ENCODE data around the gene DEPDC1B.

DEPDC1B gene

GRCh38 chr5:60670749-60671148 is 29.2 kb downstream of the DEPDC1B start:
- no peak overlapping the region for H3K4me3 ChIP-seq (ENCODE audit: low read depth, low read length)
- no peak for TF ChIP-seq CTCF (IDR thresholded peaks at IDR 0.05; ENCODE audit: low read depth, low read length)

- no peak overlapping the region for H3K4me3 ChIP-seq (ENCODE audit: low read depth, low read length)
- peak; percentile 20; the same call in 1 of the 2 replicates for TF ChIP-seq CTCF (IDR thresholded peaks at IDR 0.05; ENCODE audit: low read depth, low read length)
Measured at GRCh38 chr5:60668686-60669304, 31.2 kb downstream of the DEPDC1B start.

GRCh38 chr5:60651872-60652620 is 47.9 kb downstream of the DEPDC1B start:
- 0 out of 2 replicates have a peak overlapping the region, but pooled peaks have one; percentile 7 for H3K4me3 ChIP-seq (ENCODE audit: low read depth, low read length)
- TF ChIP-seq CTCF (IDR thresholded peaks at IDR 0.05; ENCODE audit: low read depth, low read length): no peak

- no peak overlapping the region for H3K4me3 ChIP-seq (ENCODE audit: low read depth, low read length)
- peak; percentile 25; the same call in 1 of the 2 replicates for TF ChIP-seq CTCF (IDR thresholded peaks at IDR 0.05; ENCODE audit: low read depth, low read length)
Measured at GRCh38 chr5:60649288-60649917, 50.6 kb downstream of the DEPDC1B start.

DNA sequence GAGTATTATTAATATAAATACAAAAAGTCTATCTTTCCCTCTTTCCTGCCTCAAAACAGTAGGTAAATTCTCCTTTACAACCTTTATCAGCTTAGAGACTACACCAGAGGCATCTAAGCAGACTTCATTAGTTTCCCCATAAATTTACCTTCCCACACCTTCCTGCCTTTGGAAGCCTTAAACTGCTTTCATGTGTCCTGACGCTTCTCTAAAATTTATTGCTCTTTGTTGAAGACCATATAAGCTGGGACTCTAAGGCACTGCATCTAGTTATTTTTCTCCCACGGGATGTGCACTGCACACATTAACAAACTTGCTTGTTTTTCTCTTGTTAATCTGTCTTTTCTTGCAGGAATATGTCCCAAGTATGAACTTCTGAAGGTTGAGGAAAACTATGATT is 51.8 kb downstream of the DEPDC1B start:
- no peak overlapping the region for H3K4me3 ChIP-seq (ENCODE audit: low read depth, low read length)
- no peak for TF ChIP-seq CTCF (IDR thresholded peaks at IDR 0.05; ENCODE audit: low read depth, low read length)

- H3K4me3 ChIP-seq (ENCODE audit: low read depth, low read length): no peak overlapping the region
- no peak for TF ChIP-seq CTCF (IDR thresholded peaks at IDR 0.05; ENCODE audit: low read depth, low read length)
Measured at GRCh38 chr5:60640901-60641300, 59.1 kb downstream of the DEPDC1B start.

DNA sequence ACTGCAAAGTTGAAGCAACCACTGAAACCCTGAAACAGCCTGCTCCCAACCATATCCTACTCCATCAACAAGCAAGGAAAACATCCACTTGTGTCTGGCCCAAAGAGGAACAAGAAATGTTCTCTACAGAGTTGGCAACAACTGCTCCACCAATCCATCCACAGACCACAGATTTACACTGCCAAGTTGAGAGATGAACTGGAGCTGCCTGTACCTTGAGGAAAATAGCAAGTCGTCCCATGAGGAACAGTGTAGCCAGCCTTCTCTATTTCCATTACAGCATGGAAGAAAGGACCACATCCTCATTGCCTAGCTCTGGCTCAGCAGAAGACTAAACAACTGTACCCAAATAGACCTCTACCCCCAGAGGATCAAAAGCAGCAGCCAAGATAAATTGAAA is 60.4 kb downstream of the DEPDC1B start:
- H3K4me3 ChIP-seq (ENCODE audit: low read depth, low read length): no peak overlapping the region
- no peak for TF ChIP-seq CTCF (IDR thresholded peaks at IDR 0.05; ENCODE audit: low read depth, low read length)
